ENCODE measurements around the gene LGALSL.

LGALSL gene

DNA sequence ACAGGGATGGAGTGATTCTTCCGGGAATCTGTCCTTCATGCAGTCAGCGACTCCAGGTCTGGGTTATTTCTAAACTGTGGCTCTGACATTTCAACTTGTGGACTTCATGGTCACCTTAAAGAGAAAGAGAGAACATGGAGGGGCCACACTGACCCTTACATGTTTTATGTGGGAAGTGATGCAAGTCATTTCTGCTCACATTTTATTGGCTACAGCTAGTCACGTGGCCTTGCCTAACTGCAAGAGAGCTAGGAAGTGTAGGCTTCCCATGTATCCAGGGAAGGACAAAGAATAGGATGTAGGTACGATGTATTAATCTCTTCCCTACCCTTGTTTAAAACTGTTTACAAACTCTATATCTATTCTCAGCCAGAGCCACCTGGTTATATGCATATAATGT, 39.8 kb downstream of the LGALSL start:
- Histone ChIP-seq H2BK15ac (ENCODE audit: low read length) (no peak overlapping the region), H3K27me3 (ENCODE audit: control insufficient read depth in 3 of 3, insufficient read depth in 3 of 3, low read depth in 1 of 3, low read length in 3 of 3) (peaks cover 0 to 3% (median 0%) of the 10 kb centered on the region in 3 experiments)
- no peak for DNase-seq (ENCODE audit: low spot score)

DNA sequence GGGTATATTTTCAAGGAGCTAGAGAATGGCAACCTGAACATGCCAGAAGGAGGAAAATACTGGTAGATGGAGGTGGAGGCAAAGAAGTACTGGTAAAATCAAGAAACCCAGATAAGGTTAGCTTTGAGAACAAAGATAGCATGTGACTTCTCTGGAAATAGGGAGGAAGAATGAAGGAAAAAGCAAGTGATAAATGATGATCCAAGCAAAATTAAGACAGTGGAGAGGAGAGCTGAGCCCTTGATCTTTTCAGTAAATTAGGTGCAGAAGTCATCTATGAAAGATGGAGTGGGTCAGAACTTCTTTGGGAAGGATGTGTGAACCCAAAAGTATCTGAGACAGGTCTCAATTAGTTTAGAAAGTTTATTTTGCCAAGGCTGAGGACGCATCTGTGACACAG, 44.5 kb downstream of the LGALSL start:
- no peak overlapping the region for H4K91ac ChIP-seq (ENCODE audit: low read depth, low read length, poor library complexity)
- H2BK15ac ChIP-seq (ENCODE audit: low read length), result no peak overlapping the region
- no peak overlapping the region for H2AFZ ChIP-seq (ENCODE audit: low read length)
- no peak overlapping the region for H3K4me3 ChIP-seq (ENCODE audit: low read length in 2 of 2)
- H3K14ac ChIP-seq (ENCODE audit: low read length), result no peak overlapping the region
- no peak overlapping the region for H3K9ac ChIP-seq (ENCODE audit: low read depth, low read length, poor library complexity)
- H2BK12ac ChIP-seq (ENCODE audit: low read length), result no peak overlapping the region
- no peak overlapping the region for H3K18ac ChIP-seq (ENCODE audit: low read length)
- no peak overlapping the region for H3K27ac ChIP-seq (replicated peaks; ENCODE audit: low read length)
- H2BK120ac ChIP-seq (ENCODE audit: low read depth, low read length), result no peak overlapping the region
- no peak overlapping the region for H2BK5ac ChIP-seq (ENCODE audit: low read length)
- DNase-seq (ENCODE audit: low spot score), result no peak
- no peak overlapping the region for H4K8ac ChIP-seq (ENCODE audit: low read depth, low read length)
- no peak overlapping the region for H2AK5ac ChIP-seq (ENCODE audit: low read depth, low read length)
- no peaks in the 10 kb centered on the region for H3K4me1 ChIP-seq (ENCODE audit: control insufficient read depth in 2 of 2, insufficient read depth in 1 of 2, low read depth in 1 of 2, low read length in 2 of 2)
- no peak overlapping the region for H3K23ac ChIP-seq (ENCODE audit: low read depth, low read length, poor library complexity)
- peaks cover 0 to 8% (median 0%) of the 10 kb centered on the region in 3 experiments for H3K27me3 ChIP-seq (ENCODE audit: control insufficient read depth in 3 of 3, insufficient read depth in 3 of 3, low read depth in 1 of 3, low read length in 3 of 3)
- no peaks in the 10 kb centered on the region for H3K36me3 ChIP-seq (replicated peaks in 1 of 2; ENCODE audit: control insufficient read depth in 2 of 2, insufficient read depth in 2 of 2, low read length in 2 of 2)
- H3K4ac ChIP-seq (ENCODE audit: low read length), result no peak overlapping the region
- no peaks in the 10 kb centered on the region for H3K9me3 ChIP-seq (replicated peaks in 1 of 2; ENCODE audit: control insufficient read depth in 2 of 2, insufficient read depth in 1 of 2, low read depth in 1 of 2, low read length in 2 of 2)
- WGBS, 2 donors (ENCODE audit: extremely low coverage in 2 of 2, insufficient read length in 2 of 2, insufficient replicate concordance in 1 of 2), result no CpG with 5 or more reads among the region's 1 CpG
- H3K79me1 ChIP-seq (ENCODE audit: low read depth, low read length), result no peaks in the 10 kb centered on the region
- no peak overlapping the region for H3K4me2 ChIP-seq (ENCODE audit: insufficient read depth, low read length, poor library complexity, severe bottlenecking)

More for the DNA sequence above, 39.8 kb downstream of the LGALSL start:
- H3K36me3 ChIP-seq (replicated peaks in 1 of 2; ENCODE audit: control insufficient read depth in 2 of 2, insufficient read depth in 2 of 2, low read length in 2 of 2), result no peaks in the 10 kb centered on the region
- no peak overlapping the region for H2BK5ac ChIP-seq (ENCODE audit: low read length)
- no peak overlapping the region for H3K18ac ChIP-seq (ENCODE audit: low read length)
- H2BK120ac ChIP-seq (ENCODE audit: low read depth, low read length), result no peak overlapping the region
- no CpG with 5 or more reads among the region's 4 CpGs for WGBS, 2 donors (ENCODE audit: extremely low coverage in 2 of 2, insufficient read length in 2 of 2, insufficient replicate concordance in 1 of 2)
- H3K4ac ChIP-seq (ENCODE audit: low read length), result no peak overlapping the region
- no peak overlapping the region for H3K4me2 ChIP-seq (ENCODE audit: insufficient read depth, low read length, poor library complexity, severe bottlenecking)
- no peak overlapping the region for H3K14ac ChIP-seq (ENCODE audit: low read length)
- H3K4me3 ChIP-seq (ENCODE audit: low read length in 2 of 2), result no peak overlapping the region
- no peaks in the 10 kb centered on the region for H3K79me1 ChIP-seq (ENCODE audit: low read depth, low read length)
- no peak overlapping the region for H3K9ac ChIP-seq (ENCODE audit: low read depth, low read length, poor library complexity)
- H3K9me3 ChIP-seq (replicated peaks in 1 of 2; ENCODE audit: control insufficient read depth in 2 of 2, insufficient read depth in 1 of 2, low read depth in 1 of 2, low read length in 2 of 2), result no peaks in the 10 kb centered on the region
- no peak overlapping the region for H4K8ac ChIP-seq (ENCODE audit: low read depth, low read length)
- H2BK12ac ChIP-seq (ENCODE audit: low read length), result no peak overlapping the region
- H3K23ac ChIP-seq (ENCODE audit: low read depth, low read length, poor library complexity), result no peak overlapping the region
- H3K4me1 ChIP-seq (ENCODE audit: control insufficient read depth in 2 of 2, insufficient read depth in 1 of 2, low read depth in 1 of 2, low read length in 2 of 2), result peaks cover 0 to 7% of the 10 kb centered on the region in 2 donors
- no peak overlapping the region for H3K27ac ChIP-seq (replicated peaks; ENCODE audit: low read length)
- no peak overlapping the region for H2AK5ac ChIP-seq (ENCODE audit: low read depth, low read length)
- no peak overlapping the region for H4K91ac ChIP-seq (ENCODE audit: low read depth, low read length, poor library complexity)
- H2AFZ ChIP-seq (ENCODE audit: low read length), result peak overlapping the region; percentile 50

DNA sequence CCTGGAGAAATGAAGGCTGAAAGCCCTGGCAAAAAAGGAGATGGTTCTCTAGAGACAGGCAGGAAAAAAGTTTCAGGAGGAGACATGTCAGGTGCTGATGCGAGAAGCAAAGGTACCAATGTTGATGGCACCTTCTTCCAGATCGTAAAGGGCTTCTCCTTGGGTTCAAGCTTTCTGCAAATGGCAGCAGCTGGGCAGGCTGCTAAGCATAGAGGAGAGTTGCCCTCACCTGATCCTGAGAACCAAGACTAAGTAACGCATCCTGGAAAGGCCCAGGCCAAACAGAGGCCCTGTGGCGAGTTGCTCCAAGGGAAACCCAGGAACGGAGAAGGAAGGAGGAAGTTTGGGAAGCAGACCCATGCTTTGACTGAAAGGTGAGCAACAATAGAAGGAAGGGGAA, 46.6 kb downstream of the LGALSL start:
- H2AFZ ChIP-seq (ENCODE audit: low read length), result no peak overlapping the region
- H3K4ac ChIP-seq (ENCODE audit: low read length), result no peak overlapping the region
- H3K4me2 ChIP-seq (ENCODE audit: insufficient read depth, low read length, poor library complexity, severe bottlenecking), result no peak overlapping the region
- peaks cover 0 to 2% of the 10 kb centered on the region in 2 donors for H3K4me1 ChIP-seq (ENCODE audit: control insufficient read depth in 2 of 2, insufficient read depth in 1 of 2, low read depth in 1 of 2, low read length in 2 of 2)
- H2BK120ac ChIP-seq (ENCODE audit: low read depth, low read length), result no peak overlapping the region
- no peak overlapping the region for H2BK5ac ChIP-seq (ENCODE audit: low read length)
- no peak overlapping the region for H4K91ac ChIP-seq (ENCODE audit: low read depth, low read length, poor library complexity)
- H3K36me3 ChIP-seq (replicated peaks in 1 of 2; ENCODE audit: control insufficient read depth in 2 of 2, insufficient read depth in 2 of 2, low read length in 2 of 2), result no peaks in the 10 kb centered on the region
- no peak overlapping the region for H3K18ac ChIP-seq (ENCODE audit: low read length)
- no peak overlapping the region for H3K9ac ChIP-seq (ENCODE audit: low read depth, low read length, poor library complexity)
- H4K8ac ChIP-seq (ENCODE audit: low read depth, low read length), result no peak overlapping the region
- no peaks in the 10 kb centered on the region for H3K79me1 ChIP-seq (ENCODE audit: low read depth, low read length)
- no CpG with 5 or more reads among the region's 5 CpGs for WGBS, 2 donors (ENCODE audit: extremely low coverage in 2 of 2, insufficient read length in 2 of 2, insufficient replicate concordance in 1 of 2)
- no peak overlapping the region for H3K27ac ChIP-seq (replicated peaks; ENCODE audit: low read length)
- H2BK15ac ChIP-seq (ENCODE audit: low read length), result no peak overlapping the region
- H2BK12ac ChIP-seq (ENCODE audit: low read length), result no peak overlapping the region
- H2AK5ac ChIP-seq (ENCODE audit: low read depth, low read length), result no peak overlapping the region
- H3K4me3 ChIP-seq (ENCODE audit: low read length in 2 of 2), result no peak overlapping the region
- H3K9me3 ChIP-seq (replicated peaks in 1 of 2; ENCODE audit: control insufficient read depth in 2 of 2, insufficient read depth in 1 of 2, low read depth in 1 of 2, low read length in 2 of 2), result no peaks in the 10 kb centered on the region
- DNase-seq (ENCODE audit: low spot score), result no peak
- H3K14ac ChIP-seq (ENCODE audit: low read length), result no peak overlapping the region
- H3K23ac ChIP-seq (ENCODE audit: low read depth, low read length, poor library complexity), result no peak overlapping the region
- peaks cover 0 to 8% (median 0%) of the 10 kb centered on the region in 3 experiments for H3K27me3 ChIP-seq (ENCODE audit: control insufficient read depth in 3 of 3, insufficient read depth in 3 of 3, low read depth in 1 of 3, low read length in 3 of 3)

DNA sequence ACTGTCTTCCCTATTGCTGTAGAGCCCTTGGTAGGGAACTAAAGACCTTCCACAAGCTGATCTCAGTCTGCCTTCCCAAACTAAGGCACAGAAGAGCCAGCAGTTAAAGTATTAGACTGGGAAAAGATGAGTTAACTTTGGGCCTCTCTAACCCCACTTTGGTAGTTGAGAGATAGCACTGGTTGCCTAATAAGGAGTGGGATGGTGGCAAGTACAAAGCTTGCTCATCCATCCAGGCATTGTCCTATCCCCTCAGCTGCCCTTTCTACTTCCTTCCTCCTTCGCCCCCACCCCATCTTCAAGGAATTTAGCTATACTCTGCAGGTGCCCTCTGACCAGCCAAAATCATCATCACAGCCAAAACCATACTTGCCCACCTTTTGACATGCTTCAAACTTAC, 48.0 kb downstream of the LGALSL start:
- Histone ChIP-seq H2AK5ac (ENCODE audit: low read depth, low read length) (no peak overlapping the region), H2BK15ac (ENCODE audit: low read length) (no peak overlapping the region), H3K18ac (ENCODE audit: low read length) (no peak overlapping the region), H4K8ac (ENCODE audit: low read depth, low read length) (no peak overlapping the region), H3K27ac (replicated peaks; ENCODE audit: low read length) (no peak overlapping the region), H3K79me1 (ENCODE audit: low read depth, low read length) (no peaks in the 10 kb centered on the region), H3K14ac (ENCODE audit: low read length) (no peak overlapping the region), H3K36me3 (replicated peaks in 1 of 2; ENCODE audit: control insufficient read depth in 2 of 2, insufficient read depth in 2 of 2, low read length in 2 of 2) (no peaks in the 10 kb centered on the region), H2BK120ac (ENCODE audit: low read depth, low read length) (no peak overlapping the region), H2BK5ac (ENCODE audit: low read length) (no peak overlapping the region), H3K4ac (ENCODE audit: low read length) (no peak overlapping the region), H2BK12ac (ENCODE audit: low read length) (no peak overlapping the region), H3K27me3 (ENCODE audit: control insufficient read depth in 3 of 3, insufficient read depth in 3 of 3, low read depth in 1 of 3, low read length in 3 of 3) (peaks cover 0 to 8% (median 0%) of the 10 kb centered on the region in 3 experiments), H3K23ac (ENCODE audit: low read depth, low read length, poor library complexity) (no peak overlapping the region), H2AFZ (ENCODE audit: low read length) (no peak overlapping the region), H3K4me1 (ENCODE audit: control insufficient read depth in 2 of 2, insufficient read depth in 1 of 2, low read depth in 1 of 2, low read length in 2 of 2) (peaks cover 0 to 2% of the 10 kb centered on the region in 2 donors), H3K4me2 (ENCODE audit: insufficient read depth, low read length, poor library complexity, severe bottlenecking) (no peak overlapping the region), H3K9me3 (replicated peaks in 1 of 2; ENCODE audit: control insufficient read depth in 2 of 2, insufficient read depth in 1 of 2, low read depth in 1 of 2, low read length in 2 of 2) (no peaks in the 10 kb centered on the region), H3K4me3 (ENCODE audit: low read length in 2 of 2) (no peak overlapping the region), H3K9ac (ENCODE audit: low read depth, low read length, poor library complexity) (no peak overlapping the region), H4K91ac (ENCODE audit: low read depth, low read length, poor library complexity) (no peak overlapping the region)
- no peak for DNase-seq (ENCODE audit: low spot score)
- WGBS, 2 donors (ENCODE audit: extremely low coverage in 2 of 2, insufficient read length in 2 of 2, insufficient replicate concordance in 1 of 2), result no CpG with 5 or more reads among the region's 1 CpG
